ENCODE data around the gene SHC2.
A peak's percentile ranks its signal among the peaks of the same experiment; 100 is the strongest.

SHC2 gene, protein sequence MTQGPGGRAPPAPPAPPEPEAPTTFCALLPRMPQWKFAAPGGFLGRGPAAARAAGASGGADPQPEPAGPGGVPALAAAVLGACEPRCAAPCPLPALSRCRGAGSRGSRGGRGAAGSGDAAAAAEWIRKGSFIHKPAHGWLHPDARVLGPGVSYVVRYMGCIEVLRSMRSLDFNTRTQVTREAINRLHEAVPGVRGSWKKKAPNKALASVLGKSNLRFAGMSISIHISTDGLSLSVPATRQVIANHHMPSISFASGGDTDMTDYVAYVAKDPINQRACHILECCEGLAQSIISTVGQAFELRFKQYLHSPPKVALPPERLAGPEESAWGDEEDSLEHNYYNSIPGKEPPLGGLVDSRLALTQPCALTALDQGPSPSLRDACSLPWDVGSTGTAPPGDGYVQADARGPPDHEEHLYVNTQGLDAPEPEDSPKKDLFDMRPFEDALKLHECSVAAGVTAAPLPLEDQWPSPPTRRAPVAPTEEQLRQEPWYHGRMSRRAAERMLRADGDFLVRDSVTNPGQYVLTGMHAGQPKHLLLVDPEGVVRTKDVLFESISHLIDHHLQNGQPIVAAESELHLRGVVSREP

DNA sequence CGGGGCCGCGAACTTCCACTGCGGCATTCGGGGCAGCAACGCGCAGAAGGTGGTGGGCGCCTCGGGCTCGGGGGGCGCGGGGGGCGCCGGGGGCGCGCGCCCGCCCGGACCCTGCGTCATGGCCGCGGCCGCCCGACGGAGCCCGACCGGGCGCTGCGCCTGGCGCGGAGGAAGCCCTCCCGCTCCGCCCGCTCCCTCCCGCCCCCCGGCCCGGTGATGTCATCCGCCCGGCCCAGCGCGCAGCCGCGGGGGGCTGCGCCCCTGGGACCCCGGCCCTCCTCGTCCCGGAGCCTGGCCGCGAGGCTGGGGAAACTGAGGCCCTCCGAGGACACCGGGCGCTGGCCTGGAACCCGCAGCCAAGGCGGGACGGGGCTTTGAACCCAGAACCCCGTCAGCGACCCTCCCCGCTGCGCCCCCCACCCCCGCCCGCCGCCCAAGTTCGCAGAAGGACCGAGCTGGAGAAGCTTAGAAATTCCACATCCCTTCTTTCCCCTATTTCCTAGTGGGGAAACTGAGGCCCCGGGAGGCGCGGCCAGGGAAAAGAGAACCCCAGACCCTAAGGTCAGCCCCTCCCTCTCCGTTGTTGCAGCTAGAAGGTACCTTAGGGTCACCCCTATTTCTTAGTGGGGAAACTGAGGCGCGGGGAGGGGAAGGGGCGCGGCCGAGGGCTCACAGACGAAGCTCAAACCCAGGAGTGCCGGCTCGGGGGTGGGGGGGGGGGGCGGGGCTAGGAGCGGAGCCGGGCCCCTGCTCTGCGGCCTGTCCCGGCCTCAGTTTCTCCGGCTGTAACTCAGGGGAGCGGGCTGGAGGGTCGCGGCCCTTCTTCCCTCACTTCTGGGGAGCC is at the start of gene SHC2:
SHC2 (minus strand) TSS at position 157 of the 844 bp plus-strand sequence; CDS start at position 120, 37 bp downstream.
- in situ Hi-C loops (cut with HindIII; ENCODE audit: low sequenced_read_pairs), result no loop called here
- TF ChIP-seq, protein P1, sequence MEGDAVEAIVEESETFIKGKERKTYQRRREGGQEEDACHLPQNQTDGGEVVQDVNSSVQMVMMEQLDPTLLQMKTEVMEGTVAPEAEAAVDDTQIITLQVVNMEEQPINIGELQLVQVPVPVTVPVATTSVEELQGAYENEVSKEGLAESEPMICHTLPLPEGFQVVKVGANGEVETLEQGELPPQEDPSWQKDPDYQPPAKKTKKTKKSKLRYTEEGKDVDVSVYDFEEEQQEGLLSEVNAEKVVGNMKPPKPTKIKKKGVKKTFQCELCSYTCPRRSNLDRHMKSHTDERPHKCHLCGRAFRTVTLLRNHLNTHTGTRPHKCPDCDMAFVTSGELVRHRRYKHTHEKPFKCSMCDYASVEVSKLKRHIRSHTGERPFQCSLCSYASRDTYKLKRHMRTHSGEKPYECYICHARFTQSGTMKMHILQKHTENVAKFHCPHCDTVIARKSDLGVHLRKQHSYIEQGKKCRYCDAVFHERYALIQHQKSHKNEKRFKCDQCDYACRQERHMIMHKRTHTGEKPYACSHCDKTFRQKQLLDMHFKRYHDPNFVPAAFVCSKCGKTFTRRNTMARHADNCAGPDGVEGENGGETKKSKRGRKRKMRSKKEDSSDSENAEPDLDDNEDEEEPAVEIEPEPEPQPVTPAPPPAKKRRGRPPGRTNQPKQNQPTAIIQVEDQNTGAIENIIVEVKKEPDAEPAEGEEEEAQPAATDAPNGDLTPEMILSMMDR (IDR thresholded peaks at IDR 0.05; ENCODE audit: low read depth, low read length), result no peak
- peak within 1 kb of the TSS; percentile 46 for H3K4me3 ChIP-seq (ENCODE audit: low read depth, low read length)
- no peak for DNase-seq (ENCODE audit: low read depth, low spot score)

DNA sequence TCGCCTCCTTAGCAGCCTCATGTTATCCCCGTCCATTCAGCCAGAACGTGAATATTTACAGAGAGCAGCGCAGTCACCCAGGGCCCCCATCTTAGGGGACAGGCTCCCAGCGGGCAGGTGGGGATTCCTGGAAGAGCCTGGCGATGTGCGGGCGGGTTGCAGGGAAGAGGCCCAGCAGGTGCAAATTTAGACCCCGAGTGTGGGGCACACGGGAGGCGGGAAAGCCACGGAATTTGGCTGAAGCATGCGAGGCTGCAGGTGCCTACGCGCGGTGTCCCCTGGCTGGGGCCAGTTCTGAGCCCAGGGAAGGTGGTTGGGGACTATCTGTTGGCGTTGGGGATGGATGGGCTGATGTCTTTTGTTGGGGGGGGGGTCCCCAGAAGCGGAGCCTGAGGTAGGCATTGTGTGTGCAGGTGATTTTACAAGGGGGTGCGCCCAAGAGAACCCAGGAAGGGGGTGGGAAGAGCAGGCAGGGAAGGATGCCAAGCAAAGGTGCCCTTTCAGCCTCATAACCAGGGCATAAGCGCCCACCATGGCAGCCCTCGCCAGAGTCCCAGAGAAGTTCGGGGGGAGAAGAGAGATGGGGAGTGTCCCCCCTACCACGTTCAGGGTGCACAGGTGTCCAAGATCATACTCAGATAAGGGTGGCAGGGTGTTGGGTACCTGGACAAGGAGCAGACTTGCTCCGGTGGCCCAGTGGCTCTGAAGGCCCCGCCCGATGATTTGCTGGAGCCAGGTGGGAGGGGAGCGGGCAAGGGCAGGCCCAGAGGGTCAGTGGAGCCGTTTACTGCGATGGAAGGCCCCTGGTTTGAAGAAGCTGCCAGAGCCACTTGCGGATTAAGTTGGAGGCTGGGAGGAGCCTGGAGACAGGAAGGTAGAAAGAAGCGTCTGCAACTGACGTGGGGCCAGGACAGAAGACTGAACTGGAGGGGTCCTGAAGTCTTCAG is 47.6 kb upstream of the SHC2 start:
- H3K4me3 ChIP-seq (ENCODE audit: low read depth, low read length), result peak overlapping the region; percentile 77
- DNase-seq (ENCODE audit: low read depth, low spot score), result no peak
- in situ Hi-C loops (cut with HindIII; ENCODE audit: low sequenced_read_pairs), result no loop called here
- TF ChIP-seq, protein P1 (IDR thresholded peaks at IDR 0.05; ENCODE audit: low read depth, low read length), result no peak

DNA sequence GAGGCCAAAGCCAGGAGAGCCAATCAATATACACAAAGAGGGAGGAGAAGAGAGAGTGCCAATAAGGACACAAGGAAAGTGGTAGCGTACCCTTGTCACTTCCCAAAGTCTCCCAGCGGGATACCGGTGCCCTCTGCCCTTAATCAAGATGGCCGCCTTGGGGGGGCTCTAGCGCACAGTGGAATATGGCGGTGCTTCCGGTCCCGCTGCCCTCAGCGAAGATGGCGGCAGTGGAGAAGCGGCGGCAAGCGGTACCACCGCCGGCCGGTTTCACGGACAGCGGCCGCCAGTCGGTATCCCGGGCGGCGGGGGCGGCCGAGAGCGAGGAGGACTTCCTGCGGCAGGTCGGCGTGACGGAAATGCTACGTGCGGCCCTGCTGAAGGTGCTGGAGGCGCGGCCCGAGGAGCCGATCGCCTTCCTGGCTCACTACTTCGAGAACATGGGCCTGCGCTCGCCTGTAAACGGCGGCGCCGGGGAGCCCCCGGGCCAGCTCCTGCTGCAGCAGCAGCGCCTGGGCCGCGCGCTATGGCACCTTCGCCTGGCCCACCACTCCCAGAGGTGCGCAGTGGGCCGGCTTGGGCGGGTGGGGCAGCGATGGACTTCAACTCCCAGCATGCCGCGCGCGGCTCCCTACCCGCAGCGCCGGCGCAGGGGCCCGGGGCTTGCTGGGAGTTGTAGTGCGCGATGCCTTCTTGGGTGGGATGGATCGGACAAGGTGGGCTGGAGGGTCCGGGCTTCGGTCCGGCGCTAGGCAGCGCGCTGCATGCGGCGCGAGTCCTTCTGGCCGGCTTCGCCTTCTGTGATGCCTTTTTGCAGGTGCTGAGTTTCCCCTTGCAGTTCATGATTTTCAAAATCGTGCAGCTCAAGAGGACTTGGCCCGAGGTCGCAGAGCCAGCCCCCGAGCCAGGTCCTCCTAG is 46.7 kb upstream of the SHC2 start, which contains the start of gene TPGS1:
TPGS1 (plus strand) TSS at position 212 of the 918 bp plus-strand sequence; CDS start at position 222, 10 bp downstream.
- in situ Hi-C loops (cut with HindIII; ENCODE audit: low sequenced_read_pairs), result no loop called here
- DNase-seq (ENCODE audit: low read depth, low spot score), result peak; percentile 75
- H3K4me3 ChIP-seq (ENCODE audit: low read depth, low read length), result peak within 1 kb of the TSS; percentile 77
- TF ChIP-seq, protein P1 (IDR thresholded peaks at IDR 0.05; ENCODE audit: low read depth, low read length), result no peak

DNA sequence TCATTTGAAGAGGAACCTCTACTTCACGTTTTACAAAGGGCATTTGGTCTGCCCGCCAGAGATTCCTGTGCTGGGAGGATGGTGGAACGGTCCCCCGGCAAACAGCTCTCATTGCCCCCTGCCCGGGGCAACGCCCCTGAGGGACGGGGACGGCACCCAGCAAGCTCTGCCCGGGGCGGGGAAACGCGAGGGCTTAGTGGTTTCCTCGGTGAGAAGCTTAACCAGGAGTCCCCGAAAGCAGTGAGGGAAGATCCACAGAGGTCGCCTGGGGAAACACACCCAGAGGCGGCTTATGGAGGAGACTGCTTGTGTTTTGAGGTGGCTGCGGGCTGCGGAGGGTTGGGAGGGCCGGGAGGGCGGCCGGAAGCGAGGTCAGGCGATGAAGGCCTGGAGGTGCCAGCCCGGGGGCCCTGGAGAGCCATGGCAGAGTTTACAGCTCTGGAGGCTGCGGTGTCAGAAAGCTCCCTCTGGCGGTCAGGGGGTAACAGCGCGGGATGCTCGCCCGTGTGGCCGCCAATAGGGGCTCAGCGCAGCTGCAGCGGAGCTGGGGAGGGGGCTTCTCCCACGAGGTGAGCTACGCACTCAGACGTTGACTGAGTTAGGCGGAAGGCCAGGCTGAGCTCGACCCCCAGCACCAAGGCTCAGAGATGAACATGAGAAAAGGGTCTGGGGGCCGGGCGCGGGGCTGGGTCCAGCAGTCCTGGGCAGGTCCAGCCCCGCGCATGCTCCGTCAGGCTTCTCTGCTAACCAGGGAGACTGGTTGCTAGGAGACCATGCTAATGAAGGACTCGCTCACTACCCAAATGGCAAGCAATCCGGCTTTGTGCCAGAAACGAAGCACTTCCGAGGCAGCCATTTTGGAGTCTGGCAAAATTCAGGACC is 45.8 kb upstream of the SHC2 start:
- peak; percentile 100 for DNase-seq (ENCODE audit: low read depth, low spot score)
- peak overlapping the region; percentile 77 for H3K4me3 ChIP-seq (ENCODE audit: low read depth, low read length)
- in situ Hi-C loops (cut with HindIII; ENCODE audit: low sequenced_read_pairs), result no loop called here

More for the DNA sequence above, 45.8 kb upstream of the SHC2 start:
- TF ChIP-seq, protein P1 (IDR thresholded peaks at IDR 0.05; ENCODE audit: low read depth, low read length), result peak; percentile 99

All from astrocyte of the spinal cord (primary cell).